GM18502 (cell line): Measurements from ENCODE around the gene NAA80.

Experiments
- ATAC-seq: cut with Tn5 transposase; IDR thresholded peaks from one replicate; pipeline ENCODE4 v1.9.1; 2021; ENCODE audit warnings: mild to moderate bottlenecking; ENCODE audit not compliant: unreplicated experiment, poor library complexity

The NAA80 gene

GRCh38 chr3:50260942-50261441, 38.2 kb downstream of the NAA80 start:
- ATAC-seq: no peak

- peak; percentile 83 for ATAC-seq
Observed at GRCh38 chr3:50260027-50260941, 38.9 kb downstream of the NAA80 start.

GRCh38 chr3:50259432-50260026, 39.7 kb downstream of the NAA80 start:
- peak; percentile 22 for ATAC-seq

DNA sequence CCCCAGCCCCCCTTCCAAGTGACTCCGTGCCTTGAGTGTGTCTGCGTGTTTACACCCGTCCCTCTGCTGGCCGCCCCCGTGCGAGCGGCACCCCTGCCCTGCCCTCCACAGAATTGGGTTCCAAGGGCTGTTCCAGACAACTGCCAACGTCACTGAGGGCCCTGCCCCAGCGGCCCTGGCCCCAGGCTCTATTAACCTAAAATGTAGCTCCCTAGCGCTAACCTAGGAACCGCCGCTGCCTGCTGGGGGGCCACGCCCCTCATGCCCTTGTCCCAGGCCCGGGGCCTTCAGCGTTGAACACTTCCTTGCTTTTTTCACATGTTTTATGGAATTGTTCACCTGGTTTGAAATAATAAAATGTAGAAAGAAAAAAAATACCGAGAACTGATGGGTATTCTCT, 40.2 kb downstream of the NAA80 start:
- no peak for ATAC-seq

- no peak for ATAC-seq
Observed at GRCh38 chr3:50258029-50258680, 41.0 kb downstream of the NAA80 start.

DNA sequence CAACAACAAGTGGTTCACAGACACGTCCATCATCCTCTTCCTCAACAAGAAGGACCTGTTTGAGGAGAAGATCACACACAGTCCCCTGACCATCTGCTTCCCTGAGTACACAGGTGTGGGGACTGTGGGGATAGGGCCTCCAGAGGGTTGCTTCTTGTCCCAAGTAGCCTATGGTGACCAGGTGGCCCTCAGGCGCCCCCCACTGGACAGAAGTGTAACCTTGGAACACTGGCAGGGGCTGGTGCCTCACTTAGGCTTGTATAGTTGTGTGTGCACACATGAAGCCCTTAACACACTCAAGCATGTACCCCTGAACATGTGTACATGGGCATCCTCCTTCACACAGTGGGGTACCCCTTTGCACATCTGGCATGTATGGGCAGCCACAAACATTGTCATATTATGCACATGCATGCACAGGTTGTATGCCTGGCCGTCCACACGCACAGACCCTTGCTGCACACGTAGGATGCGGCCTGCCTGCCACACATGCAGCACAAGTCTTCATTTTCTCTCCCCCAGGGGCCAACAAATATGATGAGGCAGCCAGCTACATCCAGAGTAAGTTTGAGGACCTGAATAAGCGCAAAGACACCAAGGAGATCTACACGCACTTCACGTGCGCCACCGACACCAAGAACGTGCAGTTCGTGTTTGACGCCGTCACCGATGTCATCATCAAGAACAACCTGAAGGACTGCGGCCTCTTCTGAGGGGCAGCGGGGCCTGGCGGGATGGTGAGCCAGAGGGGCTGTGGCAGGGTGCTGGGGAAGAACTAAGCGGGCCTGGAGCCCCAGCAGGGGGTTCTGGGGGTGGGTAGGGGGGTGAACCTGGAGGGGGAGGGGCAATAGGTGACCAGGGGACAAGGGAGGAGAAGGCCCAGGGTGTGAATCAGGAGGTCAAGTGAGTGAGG, 42.0 kb downstream of the NAA80 start:
- ATAC-seq: no peak

- no peak for ATAC-seq
Observed at GRCh38 chr3:50255251-50255615, 44.0 kb downstream of the NAA80 start.

- no peak for ATAC-seq
Observed at GRCh38 chr3:50254577-50255250, 44.5 kb downstream of the NAA80 start.

GRCh38 chr3:50251220-50251619, 48.0 kb downstream of the NAA80 start:
- no peak for ATAC-seq

DNA sequence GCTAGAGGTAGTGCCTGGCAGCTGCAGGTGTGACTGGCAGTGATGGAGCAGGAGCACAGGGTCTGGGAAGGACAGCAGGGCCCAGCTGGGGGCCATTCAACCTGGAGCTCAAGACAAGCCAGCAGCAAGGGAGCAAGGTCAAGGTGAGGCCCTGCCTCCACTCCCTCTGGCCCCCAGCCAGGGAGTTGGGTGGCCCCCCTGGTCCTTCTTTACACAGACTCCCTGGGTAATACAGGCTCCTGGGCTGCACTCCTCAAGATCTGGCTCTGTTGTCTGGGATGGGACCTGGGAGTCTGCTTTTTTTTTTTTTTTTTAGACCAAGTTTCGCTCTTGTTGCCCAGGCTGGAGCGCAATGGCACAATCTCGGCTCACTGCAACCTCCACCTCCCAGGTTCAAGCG, 48.7 kb downstream of the NAA80 start:
- no peak for ATAC-seq

- ATAC-seq: no peak
Observed at GRCh38 chr3:50249457-50249856, 49.7 kb downstream of the NAA80 start.

GRCh38 chr3:50248387-50248786, 50.8 kb downstream of the NAA80 start:
- no peak for ATAC-seq

DNA sequence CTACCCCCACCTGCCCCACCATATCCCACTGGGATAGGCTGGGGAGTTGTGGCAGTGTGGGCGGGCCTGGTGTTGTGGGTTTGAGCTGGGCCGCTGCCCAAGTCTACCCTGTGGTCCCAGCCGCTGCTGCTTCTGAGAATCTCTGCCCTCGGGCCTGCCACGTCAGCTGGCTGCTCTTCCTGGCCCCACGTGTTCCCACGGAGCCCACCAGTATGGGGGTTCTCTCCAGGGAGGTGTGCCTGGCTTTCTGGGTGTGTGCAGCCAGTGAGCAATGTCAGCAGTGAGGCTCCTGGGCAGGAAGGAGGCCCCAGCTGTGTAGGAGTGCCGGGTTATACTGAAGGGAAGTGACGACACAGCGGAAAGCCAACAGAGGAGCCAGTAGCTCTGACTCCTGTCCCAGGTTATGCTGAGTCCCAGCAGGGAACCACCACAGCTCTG, 52.7 kb downstream of the NAA80 start:
- ATAC-seq: peak; percentile 61
